SH-SY5Y (cell line): ENCODE results near the gene LAT.

Experiments used
- GATA2 ChIP-seq: IDR thresholded peaks from 2 replicates; pipeline ENCODE4 v1.6.1; 2011; ENCODE audit warnings: mild to moderate bottlenecking, low read depth, low read length
- GATA3 ChIP-seq: IDR thresholded peaks from 2 replicates; pipeline ENCODE4 v1.6.1; 2011; ENCODE audit warnings: low read depth, mild to moderate bottlenecking, low read length, moderate library complexity

DNA sequence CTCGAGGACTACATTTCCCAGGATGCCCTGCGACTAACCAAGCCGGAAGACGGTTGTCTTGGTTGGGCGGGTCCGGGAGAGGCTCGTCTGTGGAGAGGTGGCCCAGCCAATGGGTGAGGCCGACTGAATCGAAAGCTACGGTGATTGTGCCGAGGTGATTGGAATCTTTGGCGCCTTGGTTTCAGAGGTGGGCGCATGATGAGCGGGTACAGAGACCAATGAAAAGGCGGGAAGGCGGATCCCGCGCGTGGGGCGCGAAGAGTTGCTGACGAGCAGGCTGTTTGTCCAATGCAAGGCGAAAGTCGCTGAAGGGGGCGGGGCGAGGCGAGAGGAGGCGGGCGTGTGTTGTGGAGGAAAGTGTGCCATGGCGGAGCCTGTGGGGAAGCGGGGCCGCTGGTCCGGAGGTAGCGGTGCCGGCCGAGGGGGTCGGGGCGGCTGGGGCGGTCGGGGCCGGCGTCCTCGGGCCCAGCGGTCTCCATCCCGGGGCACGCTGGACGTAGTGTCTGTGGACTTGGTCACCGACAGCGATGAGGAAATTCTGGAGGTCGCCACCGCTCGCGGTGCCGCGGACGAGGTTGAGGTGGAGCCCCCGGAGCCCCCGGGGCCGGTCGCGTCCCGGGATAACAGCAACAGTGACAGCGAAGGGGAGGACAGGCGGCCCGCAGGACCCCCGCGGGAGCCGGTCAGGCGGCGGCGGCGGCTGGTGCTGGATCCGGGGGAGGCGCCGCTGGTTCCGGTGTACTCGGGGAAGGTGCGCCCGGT, 34.0 kb upstream of the LAT start, which contains the start of gene NFATC2IP:
- TF ChIP-seq GATA2 (peak; percentile 92), GATA3 (no peak)
